NK-92 (cell line): ENCODE data around the gene ZNF469.

Experiments used
- DNase-seq: peaks from one replicate; lab custom pipeline; 2025; ENCODE audit not compliant: unreplicated experiment; lab: John Stamatoyannopoulos, UW

The ZNF469 gene

DNA sequence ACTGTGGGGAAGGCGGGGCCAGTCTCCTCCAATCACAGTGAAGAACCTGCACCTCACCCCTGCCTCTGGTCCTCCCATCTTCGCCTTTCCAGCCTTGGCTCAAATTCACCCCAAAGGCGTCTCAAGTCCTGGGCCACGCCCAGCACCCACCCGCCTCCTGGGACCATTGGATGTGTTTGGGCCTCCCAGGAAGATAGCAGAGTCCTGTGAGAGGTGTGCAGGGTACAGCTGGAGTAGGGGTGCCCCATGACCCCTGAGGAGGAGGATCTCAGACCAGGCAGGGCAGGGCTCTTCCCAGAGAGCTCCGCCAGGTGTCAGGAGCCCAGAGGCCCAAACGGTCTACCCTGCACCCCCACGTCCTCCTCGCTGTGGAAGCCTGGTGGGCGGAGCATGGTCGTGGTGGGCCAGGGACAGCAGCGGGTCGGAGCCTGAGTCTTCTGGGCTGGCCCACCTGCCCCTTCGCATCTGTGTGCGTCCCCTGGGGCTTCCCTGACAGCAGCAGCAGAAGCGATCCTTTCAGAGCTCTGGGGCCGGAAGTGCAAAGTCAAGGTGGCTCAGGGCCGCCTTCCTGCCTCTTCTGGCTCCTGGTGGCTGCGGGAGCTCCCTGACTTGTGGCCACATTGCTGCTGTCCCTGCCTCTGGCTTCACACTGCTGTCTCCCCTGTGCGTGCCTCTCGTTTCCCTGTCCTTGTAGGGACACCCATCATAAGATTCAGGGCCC lies 34.9 kb upstream of the ZNF469 start:
- DNase-seq: no peak

DNA sequence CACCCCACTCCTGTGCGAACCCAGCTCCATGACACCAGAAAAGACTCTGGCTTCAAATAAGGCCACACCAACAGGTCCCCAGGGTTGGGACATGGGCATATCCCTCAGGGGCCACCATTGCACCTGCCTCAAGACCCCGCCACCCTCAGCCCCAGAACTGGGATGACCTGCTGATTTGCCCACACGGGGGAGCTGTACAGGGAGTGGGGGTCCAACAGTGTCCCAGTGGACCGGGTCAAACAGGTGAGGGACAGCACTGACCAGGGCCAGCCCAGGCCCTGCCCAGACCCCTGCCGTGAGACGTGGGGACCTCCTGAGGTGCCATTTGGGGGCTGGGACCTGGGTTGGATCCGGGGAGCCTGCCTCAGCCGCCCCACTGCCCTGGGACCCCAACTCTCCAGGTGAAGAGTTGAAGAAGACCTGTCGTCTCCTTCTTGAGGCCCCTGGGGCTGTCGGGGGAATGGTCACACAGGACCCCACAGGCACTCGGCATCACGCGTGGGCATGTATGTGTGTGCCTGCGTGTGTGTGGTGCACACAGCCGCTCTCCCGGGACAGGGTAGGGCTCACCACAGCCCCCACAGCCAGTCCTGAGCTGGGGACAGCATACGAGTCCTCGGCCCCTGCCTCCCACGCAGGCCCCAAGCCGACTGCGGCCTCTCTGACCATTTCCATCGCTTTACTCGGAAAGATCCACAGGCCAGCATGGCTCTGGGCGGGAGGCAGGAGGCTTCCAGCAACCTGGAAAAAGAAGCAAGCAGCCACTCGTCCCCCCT lies 34.2 kb upstream of the ZNF469 start:
- DNase-seq: no peak

DNA sequence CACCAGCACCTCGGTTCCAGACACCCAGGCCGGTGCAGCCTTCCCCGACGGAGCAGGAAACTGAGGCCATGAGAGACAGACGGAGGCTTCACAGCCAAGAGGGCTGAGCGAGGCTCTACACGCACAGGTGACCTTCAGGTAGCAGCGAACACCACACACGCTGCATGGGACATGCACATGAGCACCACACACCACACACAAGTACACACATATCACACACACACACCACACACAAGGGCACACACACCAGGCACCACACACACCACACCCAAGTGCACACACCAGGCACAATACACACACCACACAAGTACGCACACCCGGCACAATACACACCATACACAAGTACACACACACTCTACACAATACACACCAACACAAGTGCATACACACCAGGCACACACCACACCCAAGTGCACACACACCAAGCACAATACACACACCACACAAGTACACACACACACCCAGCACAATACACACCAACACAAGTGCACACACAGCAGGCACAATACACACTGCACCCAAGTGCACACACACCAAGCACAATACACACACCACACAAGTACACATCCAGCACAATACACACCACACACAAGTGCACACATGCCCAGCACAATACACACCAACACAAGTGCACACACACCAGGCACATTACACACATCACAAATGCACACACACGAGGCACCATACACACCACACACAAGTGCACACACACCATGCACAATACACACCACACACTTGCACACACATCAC lies 33.4 kb upstream of the ZNF469 start:
- DNase-seq: no peak

DNA sequence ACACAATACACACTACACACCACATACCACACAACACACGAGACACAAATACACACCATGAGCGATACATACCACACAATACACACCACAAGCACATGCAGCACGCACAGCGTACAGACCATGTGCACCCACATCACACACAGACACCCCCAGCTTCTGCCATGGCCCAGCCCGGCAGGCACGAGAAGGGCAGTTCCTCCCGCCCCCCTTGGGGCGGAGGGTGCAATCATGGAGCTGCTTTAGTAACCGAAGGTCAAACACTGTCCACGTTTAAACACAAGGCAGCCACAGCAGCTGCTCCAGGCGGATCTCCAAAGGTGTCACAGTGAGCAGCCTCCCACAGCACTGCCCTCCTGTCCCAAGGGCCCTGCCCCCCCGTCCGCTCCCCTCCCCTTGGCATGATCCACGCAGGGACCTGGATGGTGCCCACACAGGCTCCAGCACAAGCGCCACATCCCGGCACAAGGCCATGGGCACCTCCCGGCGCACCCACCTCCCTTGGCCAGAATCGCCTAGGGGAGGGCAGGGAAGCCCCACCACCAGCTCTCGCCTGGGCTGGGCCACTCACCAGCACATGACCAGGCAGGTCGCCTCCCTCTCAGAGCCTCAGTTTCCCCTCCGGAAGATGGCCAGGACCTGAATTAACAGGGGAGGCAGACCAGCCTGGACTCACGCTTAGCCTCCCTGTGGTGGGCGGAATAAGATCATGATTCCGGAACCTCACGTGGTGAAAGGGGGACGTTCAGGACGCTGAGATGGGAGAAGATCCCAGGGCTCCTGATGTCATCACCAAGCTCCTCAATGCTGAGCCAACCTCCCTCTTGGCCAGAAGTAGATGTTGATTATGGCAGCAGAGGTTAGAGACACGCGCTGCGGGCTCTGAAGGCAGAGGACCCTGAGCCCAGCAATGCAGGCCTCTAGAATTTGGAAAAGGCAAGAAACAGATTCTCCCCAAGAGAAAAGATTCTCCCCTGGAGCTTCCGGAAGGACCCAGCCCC lies 32.6 kb upstream of the ZNF469 start:
- DNase-seq: no peak

GRCh38 chr16:88350922-88351321 lies 31.8 kb upstream of the ZNF469 start:
- DNase-seq: no peak

DNA sequence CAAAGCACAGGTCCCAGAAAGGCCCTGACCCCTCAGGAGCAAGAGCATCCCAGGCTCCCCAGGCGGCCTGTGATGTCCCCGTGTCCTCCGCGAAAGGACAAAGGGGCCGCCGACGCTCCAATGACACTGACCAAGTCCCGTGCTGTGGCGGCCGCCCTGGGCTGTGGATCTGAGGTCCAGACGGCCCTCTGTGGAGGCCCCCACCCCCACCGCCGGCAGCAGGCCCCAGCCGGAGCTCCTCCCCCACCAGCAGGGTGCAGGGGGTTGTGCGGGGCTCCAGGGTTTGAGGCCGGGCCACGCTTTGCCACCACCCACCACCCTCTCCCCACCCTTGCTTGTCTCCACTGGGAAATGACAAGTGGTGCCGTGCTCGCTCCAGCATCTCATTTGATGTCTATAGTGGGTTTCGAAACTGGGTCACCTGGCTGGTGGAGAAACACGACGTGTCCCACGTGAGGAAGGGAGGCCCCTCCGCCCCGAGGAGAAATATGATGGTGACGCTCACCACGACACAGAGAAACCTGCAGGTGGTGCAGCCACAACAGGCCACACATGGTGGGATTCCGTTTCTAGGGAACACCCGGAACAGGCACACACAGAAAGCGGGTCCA lies 31.2 kb upstream of the ZNF469 start:
- DNase-seq: no peak

DNA sequence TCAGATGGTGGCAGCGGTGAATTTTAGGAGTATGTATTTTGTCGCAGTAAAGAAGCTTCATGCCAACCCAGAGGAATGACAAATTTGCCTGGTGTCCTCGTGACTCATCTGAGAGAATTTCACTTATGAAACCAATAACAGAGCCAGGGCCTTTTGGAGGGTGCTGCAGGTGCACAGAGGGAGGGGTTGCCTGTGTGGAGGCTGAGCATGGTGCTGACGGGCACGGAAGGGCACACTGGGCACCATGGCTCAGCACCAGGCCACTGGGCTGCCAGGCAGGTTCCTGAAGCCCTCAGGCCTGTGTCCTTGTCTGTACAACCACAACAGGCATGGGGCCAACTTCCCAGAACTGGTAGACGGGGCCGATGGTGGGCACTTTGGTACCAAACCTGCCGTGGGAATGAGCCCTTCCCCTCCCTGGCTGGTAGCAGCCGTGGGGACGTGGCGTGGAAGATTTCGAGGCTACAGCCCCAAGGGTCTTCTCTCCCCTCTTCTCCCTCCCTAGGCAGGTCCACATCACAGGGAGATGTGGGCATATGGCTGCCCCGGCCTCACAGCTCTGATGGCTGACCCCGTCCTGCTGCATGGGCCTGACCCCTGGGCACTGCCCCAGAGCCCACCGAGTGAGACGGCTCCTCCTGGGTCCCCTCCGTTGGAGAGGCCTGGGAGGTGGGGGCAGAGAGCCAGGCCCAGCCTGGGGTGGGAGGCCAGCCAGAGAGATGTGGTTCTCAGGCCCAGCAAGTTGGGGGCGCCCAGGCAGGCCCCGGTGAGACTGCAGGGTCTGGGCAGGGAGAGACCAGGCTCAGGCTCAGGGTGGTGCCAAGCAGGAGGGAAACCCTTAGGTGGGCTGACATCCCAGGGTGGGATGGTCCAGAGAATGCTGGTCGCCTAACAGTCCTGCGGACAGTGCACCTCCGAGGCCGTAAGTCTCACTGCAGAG lies 30.2 kb upstream of the ZNF469 start:
- DNase-seq: no peak

DNA sequence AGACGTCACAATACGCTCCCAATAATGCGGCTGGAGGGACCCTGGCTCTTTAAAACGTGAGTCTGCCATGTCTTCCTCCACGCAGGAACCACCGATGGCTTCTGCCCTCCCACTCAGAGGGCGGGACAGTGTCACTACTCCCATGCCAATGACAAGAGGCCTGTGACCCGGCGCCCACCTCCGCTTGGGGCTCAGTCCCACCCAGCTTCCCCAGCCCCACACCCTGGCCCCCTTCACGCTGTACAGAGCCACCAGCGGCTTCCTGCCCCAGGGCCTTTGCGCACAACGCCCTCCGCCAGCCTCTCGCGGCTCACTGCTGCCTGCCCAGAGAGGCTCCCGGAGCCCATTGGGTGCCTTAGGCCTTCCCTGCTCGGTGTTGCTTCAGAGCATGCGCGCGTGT lies 29.5 kb upstream of the ZNF469 start:
- DNase-seq: no peak

DNA sequence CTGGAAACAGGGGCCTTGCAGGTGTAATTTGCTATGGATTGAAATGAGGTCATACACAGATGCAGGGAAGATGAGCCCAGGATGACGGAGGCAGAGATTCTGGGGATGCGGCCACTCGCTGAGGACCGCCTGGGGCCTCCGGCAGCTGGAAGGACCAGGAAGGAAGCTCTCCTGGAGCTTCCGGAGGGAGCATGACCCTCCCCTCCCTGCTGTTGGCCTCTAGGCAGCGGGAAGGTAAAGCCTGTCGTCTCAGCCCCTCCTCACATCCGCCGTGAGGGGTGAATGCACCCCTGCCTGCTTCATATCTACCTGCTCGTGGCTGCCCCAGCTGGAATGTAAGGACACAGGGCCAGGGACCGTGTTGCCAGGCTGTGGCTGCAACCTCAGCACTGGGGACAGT lies 29.1 kb upstream of the ZNF469 start:
- no peak for DNase-seq

GRCh38 chr16:88354229-88355092 lies 28.3 kb upstream of the ZNF469 start:
- DNase-seq: no peak

- DNase-seq: no peak
Observed at GRCh38 chr16:88355093-88355388, 27.7 kb upstream of the ZNF469 start.

GRCh38 chr16:88355389-88356123 lies 27.2 kb upstream of the ZNF469 start:
- DNase-seq: no peak

DNA sequence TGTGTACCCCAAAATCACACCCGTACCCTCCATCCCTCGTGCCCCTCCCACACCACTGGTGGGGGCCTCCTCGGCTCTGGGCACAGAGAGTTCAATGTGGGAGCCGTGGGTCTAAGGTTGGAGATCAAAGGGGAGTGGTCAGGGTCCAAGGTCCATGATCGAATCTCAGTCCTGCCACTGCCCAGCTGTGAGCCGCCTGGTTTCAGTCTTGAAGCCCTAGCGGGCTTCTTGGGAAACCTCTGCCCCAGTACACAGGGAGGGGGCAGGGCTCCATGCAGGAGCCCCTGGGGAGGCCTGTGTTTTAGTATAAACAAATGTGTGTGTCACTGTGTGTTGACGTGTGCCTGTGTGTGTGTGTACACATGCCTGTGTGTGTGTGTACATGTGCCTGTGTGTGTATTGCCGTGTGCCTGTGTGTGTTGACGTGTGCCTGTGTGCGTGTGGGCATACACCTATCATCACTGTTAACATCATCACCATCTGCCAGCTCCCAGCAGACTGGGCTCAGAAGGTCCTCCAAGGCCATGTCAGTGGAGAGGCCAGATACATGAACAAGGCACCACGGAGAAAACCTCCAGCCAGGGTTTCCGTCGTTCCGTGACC lies 26.5 kb upstream of the ZNF469 start:
- DNase-seq: no peak

GRCh38 chr16:88356727-88357199 lies 26.0 kb upstream of the ZNF469 start:
- DNase-seq: no peak

DNA sequence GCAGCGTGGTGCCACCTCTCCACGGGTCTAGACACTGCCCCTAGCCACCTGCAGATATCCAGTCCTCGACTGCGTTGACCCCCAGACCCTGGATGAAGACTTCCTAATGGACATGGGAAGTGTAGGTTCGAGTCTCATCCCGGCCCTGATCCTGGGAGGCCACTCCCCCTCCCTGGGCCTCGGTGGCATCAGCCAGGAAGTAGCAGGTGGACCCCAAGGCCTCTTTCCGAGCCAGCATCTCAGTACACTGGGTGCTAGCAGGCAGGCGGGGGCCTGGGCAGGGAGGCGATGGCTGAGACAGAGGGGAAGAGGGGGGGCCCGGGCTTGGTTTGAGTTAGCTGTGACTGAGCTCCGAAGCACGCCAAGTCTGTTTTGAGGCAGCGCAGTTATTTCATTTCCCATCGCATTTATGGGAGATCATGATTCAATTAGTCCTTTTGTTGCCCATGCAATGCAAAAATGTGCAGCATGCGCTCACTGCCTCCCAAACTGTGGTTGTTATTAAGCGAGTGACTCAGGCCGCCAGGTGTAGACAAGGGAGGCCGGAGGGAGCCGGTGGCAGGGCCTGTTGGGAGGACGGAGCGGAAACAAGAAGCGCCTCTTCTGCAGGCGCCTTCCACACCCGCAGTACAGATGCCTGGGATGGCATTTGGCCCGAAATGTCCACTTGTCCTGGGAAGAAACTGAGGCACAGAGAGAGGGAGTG lies 25.3 kb upstream of the ZNF469 start:
- DNase-seq: no peak

DNA sequence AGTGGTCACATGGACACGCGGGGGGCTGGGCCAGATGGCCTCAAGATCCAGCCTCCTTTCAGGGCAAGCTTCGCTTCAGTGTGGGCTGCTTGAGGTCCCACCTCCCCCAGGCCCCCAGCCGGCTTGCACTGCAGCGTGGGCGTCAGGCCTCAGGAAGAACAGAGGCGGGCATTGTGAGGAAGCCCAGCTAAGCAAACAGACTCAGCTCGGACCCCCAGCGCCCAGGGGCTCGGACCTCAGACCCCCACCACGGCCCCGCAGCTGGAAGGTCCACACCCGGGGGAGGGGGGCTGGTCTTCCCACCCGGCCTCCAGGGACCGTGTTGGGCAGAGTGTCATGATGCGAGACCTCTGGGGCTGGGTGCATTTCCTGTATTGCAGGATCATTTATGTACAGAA lies 24.7 kb upstream of the ZNF469 start:
- DNase-seq: no peak

DNA sequence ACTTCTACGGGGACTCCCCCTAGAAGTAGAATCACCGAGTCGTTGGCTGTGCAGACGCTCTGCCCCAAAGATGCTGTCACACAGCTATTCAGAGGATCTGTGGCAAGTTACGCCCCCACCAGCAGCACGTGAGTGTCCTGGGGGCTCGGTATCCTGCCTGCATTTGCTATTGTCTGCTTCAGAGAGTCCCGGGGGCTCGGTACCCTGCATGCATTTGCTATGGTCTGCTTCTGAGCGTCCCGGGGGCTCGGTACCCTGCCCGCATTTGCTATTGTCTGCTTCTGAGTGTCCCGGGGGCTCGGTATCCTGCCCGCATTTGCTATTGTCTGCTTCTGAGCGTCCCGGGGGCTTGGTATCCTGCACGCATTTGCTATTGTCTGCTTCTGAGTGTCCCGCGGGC lies 23.8 kb upstream of the ZNF469 start:
- DNase-seq: no peak
